HUES6 (cell line): ENCODE measurements around the gene GANC.

Source experiments
- H3K27ac ChIP-seq: 2 replicates; pipeline ENCODE4 v1.7.0; 2013; ENCODE audit warnings: low read depth, mild to moderate bottlenecking, low read length, inconsistent platforms
- H3K27me3 ChIP-seq: 2 replicates; pipeline ENCODE4 v1.6.1; 2013; ENCODE audit warnings: low read length; ENCODE audit not compliant: control insufficient read depth, insufficient read depth
- H3K36me3 ChIP-seq: 2 replicates; pipeline ENCODE4 v1.6.1; 2013; ENCODE audit warnings: low read length; ENCODE audit not compliant: control insufficient read depth, insufficient read depth
- H3K4me1 ChIP-seq: 2 replicates; pipeline ENCODE4 v1.6.1; 2013; ENCODE audit warnings: low read length; ENCODE audit not compliant: control insufficient read depth, insufficient read depth
- H3K4me3 ChIP-seq: 2 replicates; pipeline ENCODE4 v1.5.1; 2013; ENCODE audit warnings: low read depth, low read length
- H3K9ac ChIP-seq: one replicate; pipeline ENCODE4 v1.6.1; 2013; ENCODE audit warnings: mild to moderate bottlenecking, low read length
- H3K9me3 ChIP-seq: 2 replicates; pipeline ENCODE4 v1.6.1; 2013; ENCODE audit warnings: low read depth, low read length; ENCODE audit not compliant: control insufficient read depth, insufficient read depth

GANC gene

GRCh38 chr15:42360535-42361112 is 87.6 kb downstream of the GANC start:
- Histone ChIP-seq H3K4me3 (no peak overlapping the region), H3K4me1 (peaks cover 16% of the 10 kb centered on the region), H3K9me3 (no peaks in the 10 kb centered on the region), H3K36me3 (no peaks in the 10 kb centered on the region), H3K9ac (no peak overlapping the region), H3K27ac (no peak overlapping the region), H3K27me3 (peaks cover 19% of the 10 kb centered on the region)

DNA sequence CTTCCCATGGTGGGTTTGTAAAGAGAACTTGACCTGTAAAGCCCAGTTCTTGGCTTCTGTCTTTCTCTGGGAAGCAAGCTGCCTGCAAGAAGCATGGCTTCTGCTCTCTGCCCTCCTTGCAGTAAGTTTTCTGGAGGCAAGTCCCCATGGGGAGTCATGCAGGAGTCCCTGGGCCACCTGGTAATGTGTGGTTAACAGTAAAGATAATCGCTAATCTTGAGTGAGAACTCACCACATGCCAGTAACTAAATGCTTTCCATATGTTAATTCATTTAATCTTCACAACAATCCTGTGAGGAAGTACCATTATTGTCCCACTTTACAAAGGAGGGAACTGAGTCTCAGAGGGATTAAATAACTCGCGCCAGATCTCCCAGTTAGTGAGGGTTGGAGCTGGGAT is 90.5 kb downstream of the GANC start:
- no peak overlapping the region for H3K27ac ChIP-seq
- H3K4me1 ChIP-seq, result peaks cover 16% of the 10 kb centered on the region
- H3K27me3 ChIP-seq, result peaks cover 38% of the 10 kb centered on the region
- no peak overlapping the region for H3K9ac ChIP-seq
- H3K36me3 ChIP-seq, result no peaks in the 10 kb centered on the region
- peaks cover 8% of the 10 kb centered on the region for H3K9me3 ChIP-seq
- H3K4me3 ChIP-seq, result 0 out of 2 replicates have a peak overlapping the region, but pooled peaks have one; percentile 11

GRCh38 chr15:42363942-42364341 is 90.9 kb downstream of the GANC start:
- H3K36me3 ChIP-seq, result no peaks in the 10 kb centered on the region
- H3K27me3 ChIP-seq, result peaks cover 38% of the 10 kb centered on the region
- no peak overlapping the region for H3K27ac ChIP-seq
- H3K9ac ChIP-seq, result no peak overlapping the region
- H3K4me3 ChIP-seq, result no peak overlapping the region
- peaks cover 12% of the 10 kb centered on the region for H3K9me3 ChIP-seq
- H3K4me1 ChIP-seq, result peaks cover 16% of the 10 kb centered on the region

DNA sequence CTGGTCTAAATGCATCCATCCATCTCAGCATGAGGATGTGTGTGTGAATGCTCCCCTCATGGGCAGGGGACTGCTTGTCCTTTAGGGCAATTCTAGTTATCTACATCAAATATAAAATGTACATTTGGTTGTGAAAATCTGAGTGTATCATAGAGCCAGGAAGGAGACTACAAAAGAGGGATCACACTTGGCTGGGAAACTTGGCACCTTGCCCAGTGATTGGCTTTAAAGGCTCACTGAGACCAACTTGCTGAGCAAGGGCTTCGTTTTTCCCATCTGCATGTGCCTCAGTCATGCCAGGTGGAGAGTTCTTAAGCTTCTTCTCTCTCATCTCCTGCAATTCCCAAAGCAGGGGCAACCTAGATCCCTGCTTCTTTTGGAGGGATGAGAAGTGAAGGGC is 91.5 kb downstream of the GANC start:
- H3K36me3 ChIP-seq, result no peaks in the 10 kb centered on the region
- H3K27ac ChIP-seq, result no peak overlapping the region
- peaks cover 41% of the 10 kb centered on the region for H3K27me3 ChIP-seq
- H3K4me3 ChIP-seq, result no peak overlapping the region
- no peak overlapping the region for H3K9ac ChIP-seq
- H3K9me3 ChIP-seq, result peaks cover 17% of the 10 kb centered on the region
- peaks cover 16% of the 10 kb centered on the region for H3K4me1 ChIP-seq

DNA sequence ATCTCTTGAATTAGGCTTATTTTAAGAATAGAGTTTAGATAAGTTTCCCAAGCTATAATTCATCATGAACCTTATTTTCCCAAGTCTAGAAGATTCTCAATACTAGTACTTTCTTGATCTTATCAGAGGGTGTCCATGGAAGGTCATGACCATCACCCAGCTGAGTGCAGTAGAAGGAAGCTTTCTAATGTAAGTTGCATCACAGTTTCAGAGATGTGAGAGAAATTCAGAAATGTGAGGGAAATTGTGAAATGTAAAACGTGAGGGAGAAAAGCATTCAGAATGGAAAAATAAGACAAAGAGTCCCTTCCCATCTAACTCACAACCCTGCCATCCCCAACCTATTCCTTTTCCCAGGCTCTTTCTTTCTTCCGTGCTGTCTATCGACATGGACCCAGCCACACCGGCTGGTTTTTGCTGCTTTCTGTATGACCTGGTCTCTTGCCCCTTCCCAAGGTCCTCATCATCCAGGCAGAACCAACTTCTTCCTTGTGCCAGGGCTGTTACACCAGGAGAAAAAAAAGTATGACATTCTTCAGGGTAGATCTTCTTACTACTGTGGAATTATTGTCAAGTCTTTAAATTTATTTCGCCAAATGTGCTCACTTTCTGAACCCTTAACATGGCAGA is 93.0 kb downstream of the GANC start:
- peaks cover 17% of the 10 kb centered on the region for H3K9me3 ChIP-seq
- H3K9ac ChIP-seq, result no peak overlapping the region
- H3K27ac ChIP-seq, result no peak overlapping the region
- H3K4me1 ChIP-seq, result peaks cover 16% of the 10 kb centered on the region
- H3K27me3 ChIP-seq, result peaks cover 52% of the 10 kb centered on the region
- no peaks in the 10 kb centered on the region for H3K36me3 ChIP-seq
- H3K4me3 ChIP-seq, result no peak overlapping the region

- H3K27ac ChIP-seq, result no peak overlapping the region
Measured at GRCh38 chr15:42367041-42367440, 94.0 kb downstream of the GANC start.

DNA sequence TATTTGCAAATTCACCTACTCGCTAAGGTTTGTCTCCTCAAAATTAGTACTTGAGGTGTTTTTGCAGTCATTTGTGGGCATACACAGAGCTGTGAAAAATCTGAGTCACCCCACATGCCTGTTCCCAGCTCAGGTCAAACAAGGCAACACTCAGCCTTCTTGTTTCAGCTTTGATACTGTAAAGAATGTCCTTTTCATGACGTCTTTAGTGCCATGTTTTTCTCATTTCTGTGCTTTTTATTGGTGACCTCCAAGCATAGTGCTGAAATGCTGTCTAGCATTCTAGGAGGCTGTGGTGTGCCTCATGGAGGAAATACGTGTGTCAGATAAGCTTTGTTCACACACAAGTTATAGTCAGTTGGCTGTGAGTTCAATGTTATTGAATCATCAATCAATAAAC is 95.1 kb downstream of the GANC start:
- Histone ChIP-seq H3K27ac (no peak overlapping the region), H3K9ac (no peak overlapping the region), H3K9me3 (peaks cover 20% of the 10 kb centered on the region), H3K36me3 (no peaks in the 10 kb centered on the region), H3K27me3 (peaks cover 55% of the 10 kb centered on the region), H3K4me1 (peaks cover 13% of the 10 kb centered on the region), H3K4me3 (no peak overlapping the region)

More at GRCh38 chr15:42367041-42367440, 94.0 kb downstream of the GANC start:
- H3K36me3 ChIP-seq, result no peaks in the 10 kb centered on the region
- H3K9ac ChIP-seq, result no peak overlapping the region
- H3K27me3 ChIP-seq, result peaks cover 57% of the 10 kb centered on the region
- no peak overlapping the region for H3K4me3 ChIP-seq
- H3K4me1 ChIP-seq, result peaks cover 16% of the 10 kb centered on the region
- peaks cover 20% of the 10 kb centered on the region for H3K9me3 ChIP-seq

DNA sequence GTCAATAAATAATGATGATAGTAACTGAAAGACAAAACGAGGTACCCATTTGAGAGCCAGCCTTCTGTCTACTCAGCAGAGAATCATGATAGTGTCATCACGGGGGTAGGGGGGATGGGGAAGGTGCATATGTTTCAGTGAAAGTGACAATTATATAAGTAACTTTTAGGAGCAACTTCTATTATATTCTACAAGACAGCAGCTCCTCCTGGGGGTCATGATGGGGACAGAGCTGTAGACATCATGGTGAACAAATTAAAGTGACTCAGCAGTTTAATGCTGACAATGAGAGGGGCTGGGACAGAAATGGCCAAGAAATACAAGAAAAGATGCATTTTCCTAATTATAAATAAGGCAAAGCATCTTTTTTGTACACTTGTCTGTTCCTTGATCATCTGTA is 98.1 kb downstream of the GANC start:
- no peak overlapping the region for H3K9ac ChIP-seq
- H3K4me1 ChIP-seq, result no peaks in the 10 kb centered on the region
- H3K9me3 ChIP-seq, result peaks cover 20% of the 10 kb centered on the region
- H3K27me3 ChIP-seq, result peaks cover 62% of the 10 kb centered on the region
- no peak overlapping the region for H3K27ac ChIP-seq
- no peaks in the 10 kb centered on the region for H3K36me3 ChIP-seq
- H3K4me3 ChIP-seq, result no peak overlapping the region

- peaks cover 17% of the 10 kb centered on the region for H3K9me3 ChIP-seq
- no peaks in the 10 kb centered on the region; the same call in 1 of the 2 replicates for H3K4me1 ChIP-seq
- peaks cover 70% of the 10 kb centered on the region for H3K27me3 ChIP-seq
- no peak overlapping the region for H3K27ac ChIP-seq
- no peak overlapping the region for H3K4me3 ChIP-seq
- H3K36me3 ChIP-seq, result no peaks in the 10 kb centered on the region
- no peak overlapping the region for H3K9ac ChIP-seq
Measured at GRCh38 chr15:42373274-42373673, 100.3 kb downstream of the GANC start.

GRCh38 chr15:42373936-42374335 is 100.9 kb downstream of the GANC start:
- Histone ChIP-seq H3K9ac (no peak overlapping the region), H3K4me1 (no peaks in the 10 kb centered on the region; the same call in 1 of the 2 replicates), H3K27ac (no peak overlapping the region), H3K36me3 (no peaks in the 10 kb centered on the region), H3K9me3 (peaks cover 10% of the 10 kb centered on the region), H3K27me3 (peaks cover 75% of the 10 kb centered on the region), H3K4me3 (no peak overlapping the region)

DNA sequence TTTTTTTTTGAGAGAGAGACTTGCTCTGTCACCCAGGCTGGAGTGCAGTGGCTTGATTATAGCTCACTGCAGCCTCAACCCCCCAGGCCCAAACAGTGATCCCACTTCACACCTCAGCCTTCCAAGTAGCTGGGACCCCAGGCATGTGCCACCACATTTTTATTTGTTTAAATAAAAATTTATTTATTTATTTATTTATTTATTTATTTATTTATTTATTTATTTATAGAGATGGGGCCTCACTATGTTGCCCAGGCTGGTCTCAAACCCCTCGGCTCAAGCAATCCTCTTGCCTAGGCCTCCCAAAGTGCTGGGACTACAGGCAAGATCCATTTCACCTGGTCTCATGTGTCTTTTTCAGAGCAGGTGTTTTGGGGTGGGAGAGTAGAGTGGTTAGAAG is 101.8 kb downstream of the GANC start:
- Histone ChIP-seq H3K4me3 (no peak overlapping the region), H3K27ac (no peak overlapping the region), H3K27me3 (peaks cover 80% of the 10 kb centered on the region), H3K9me3 (peaks cover 6% of the 10 kb centered on the region), H3K4me1 (no peaks in the 10 kb centered on the region; the same call in 1 of the 2 replicates), H3K36me3 (no peaks in the 10 kb centered on the region), H3K9ac (no peak overlapping the region)
